BE2C (cell line): ENCODE data around the gene MEF2C.

Experiments
- DNase-seq: peaks from one replicate; pipeline ENCODE4 v3.0.0-alpha.2; 2020
- H3K27me3 ChIP-seq: fragments of 250-450 bp; sonication (Bioruptor Pico); 2 replicates; pipeline ENCODE4 v1.5.1; 2020; ENCODE audit warnings: mild to moderate bottlenecking
- H3K36me3 ChIP-seq: fragments of 250-450 bp; sonication (Bioruptor Pico); 2 replicates; pipeline ENCODE4 v1.5.1; 2020; ENCODE audit warnings: mild to moderate bottlenecking
- H3K4me1 ChIP-seq: fragments of 250-450 bp; sonication (Bioruptor Pico); 2 replicates; pipeline ENCODE4 v1.5.1; 2020
- H3K4me3 ChIP-seq: 2 replicates; pipeline ENCODE4 v1.5.1; 2011; ENCODE audit warnings: low read depth, low read length
- H3K9me3 ChIP-seq: fragments of 250-450 bp; sonication (Bioruptor Pico); 2 replicates; pipeline ENCODE4 v1.5.1; 2020
- TF ChIP-seq, protein P1 (sequence below): IDR thresholded peaks from 2 replicates; pipeline ENCODE4 v1.5.1; 2012; ENCODE audit warnings: mild to moderate bottlenecking, low read depth, low read length

The MEF2C gene

DNA sequence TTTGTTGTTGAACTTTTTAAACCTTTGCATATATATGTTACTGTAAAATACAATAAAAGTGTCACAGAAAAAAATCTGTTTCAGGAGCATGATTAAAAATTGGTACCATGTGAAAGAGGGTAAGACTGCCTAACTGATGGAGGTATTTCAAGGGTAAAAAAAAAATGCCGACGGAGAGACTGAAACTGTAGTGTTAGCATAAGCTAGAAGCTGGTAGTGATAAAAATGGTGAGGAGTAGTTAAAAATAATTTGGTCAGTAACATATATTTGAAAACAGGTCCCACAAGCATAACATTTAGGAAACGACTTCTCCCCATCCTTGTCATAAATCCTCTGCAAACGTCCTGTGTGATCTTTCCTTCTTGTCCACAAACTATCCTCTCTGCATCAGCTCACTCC is 64.7 kb downstream of the MEF2C start:
- H3K4me1 ChIP-seq, result no peaks in the 10 kb centered on the region
- no peaks in the 10 kb centered on the region for H3K9me3 ChIP-seq
- DNase-seq, result no peak
- TF ChIP-seq, protein P1, sequence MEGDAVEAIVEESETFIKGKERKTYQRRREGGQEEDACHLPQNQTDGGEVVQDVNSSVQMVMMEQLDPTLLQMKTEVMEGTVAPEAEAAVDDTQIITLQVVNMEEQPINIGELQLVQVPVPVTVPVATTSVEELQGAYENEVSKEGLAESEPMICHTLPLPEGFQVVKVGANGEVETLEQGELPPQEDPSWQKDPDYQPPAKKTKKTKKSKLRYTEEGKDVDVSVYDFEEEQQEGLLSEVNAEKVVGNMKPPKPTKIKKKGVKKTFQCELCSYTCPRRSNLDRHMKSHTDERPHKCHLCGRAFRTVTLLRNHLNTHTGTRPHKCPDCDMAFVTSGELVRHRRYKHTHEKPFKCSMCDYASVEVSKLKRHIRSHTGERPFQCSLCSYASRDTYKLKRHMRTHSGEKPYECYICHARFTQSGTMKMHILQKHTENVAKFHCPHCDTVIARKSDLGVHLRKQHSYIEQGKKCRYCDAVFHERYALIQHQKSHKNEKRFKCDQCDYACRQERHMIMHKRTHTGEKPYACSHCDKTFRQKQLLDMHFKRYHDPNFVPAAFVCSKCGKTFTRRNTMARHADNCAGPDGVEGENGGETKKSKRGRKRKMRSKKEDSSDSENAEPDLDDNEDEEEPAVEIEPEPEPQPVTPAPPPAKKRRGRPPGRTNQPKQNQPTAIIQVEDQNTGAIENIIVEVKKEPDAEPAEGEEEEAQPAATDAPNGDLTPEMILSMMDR, result no peak
- H3K27me3 ChIP-seq, result peaks cover 8% of the 10 kb centered on the region
- no peak overlapping the region for H3K4me3 ChIP-seq
- H3K36me3 ChIP-seq, result no peaks in the 10 kb centered on the region

- TF ChIP-seq, protein P1, result no peak
- Histone ChIP-seq H3K4me3 (no peak overlapping the region), H3K36me3 (no peaks in the 10 kb centered on the region), H3K9me3 (no peaks in the 10 kb centered on the region), H3K27me3 (peaks cover 8% of the 10 kb centered on the region), H3K4me1 (no peaks in the 10 kb centered on the region)
- DNase-seq, result no peak
Observed at GRCh38 chr5:88816195-88816594, 66.8 kb downstream of the MEF2C start.

GRCh38 chr5:88815050-88815789 is 67.8 kb downstream of the MEF2C start:
- Histone ChIP-seq H3K4me1 (no peaks in the 10 kb centered on the region), H3K27me3 (peaks cover 11% of the 10 kb centered on the region), H3K9me3 (no peaks in the 10 kb centered on the region), H3K36me3 (no peaks in the 10 kb centered on the region), H3K4me3 (no peak overlapping the region)
- TF ChIP-seq, protein P1, result no peak
- DNase-seq, result no peak

- no peaks in the 10 kb centered on the region for H3K4me1 ChIP-seq
- TF ChIP-seq, protein P1, result no peak
- no peak overlapping the region for H3K4me3 ChIP-seq
- no peak for DNase-seq
- no peaks in the 10 kb centered on the region for H3K9me3 ChIP-seq
- peaks cover 7% of the 10 kb centered on the region for H3K27me3 ChIP-seq
- no peaks in the 10 kb centered on the region for H3K36me3 ChIP-seq
Observed at GRCh38 chr5:88813805-88814575, 69.0 kb downstream of the MEF2C start.

GRCh38 chr5:88813244-88813643 is 69.7 kb downstream of the MEF2C start:
- no peaks in the 10 kb centered on the region for H3K36me3 ChIP-seq
- H3K9me3 ChIP-seq, result no peaks in the 10 kb centered on the region
- no peak for DNase-seq
- TF ChIP-seq, protein P1, result no peak
- H3K27me3 ChIP-seq, result 0 out of 2 replicates have a peak, but pooled peaks cover 4% of the 10 kb centered on the region
- no peak overlapping the region for H3K4me3 ChIP-seq
- H3K4me1 ChIP-seq, result no peaks in the 10 kb centered on the region

GRCh38 chr5:88808153-88808552 is 74.8 kb downstream of the MEF2C start:
- no peak for DNase-seq
- Histone ChIP-seq H3K27me3 (0 out of 2 replicates have a peak, but pooled peaks cover 4% of the 10 kb centered on the region), H3K4me3 (no peak overlapping the region), H3K9me3 (no peaks in the 10 kb centered on the region), H3K4me1 (no peaks in the 10 kb centered on the region), H3K36me3 (no peaks in the 10 kb centered on the region)
- TF ChIP-seq, protein P1, result no peak
